GM12878 (cell line): ENCODE measurements around the gene SPATA18.

ENCODE experiments used
- SMARCA5 ChIP-seq: fragments of 450-650 bp; IDR thresholded peaks from 2 replicates; pipeline ENCODE4 v1.6.1; 2017; ENCODE audit warnings: mild to moderate bottlenecking
- USF2 ChIP-seq: IDR thresholded peaks from 2 replicates; pipeline ENCODE4 v1.6.1; 2011; ENCODE audit warnings: low read depth, low read length, improper control_type of control experiment, borderline replicate concordance

GRCh38 chr4:52045028-52045427 is 6.1 kb upstream of the SPATA18 start:
- TF ChIP-seq USF2 (no peak), SMARCA5 (no peak)
